A549 (cell line): Measurements from ENCODE around the gene WNT2.

ENCODE experiments used
- ESRRA ChIP-seq: fragments of 150-350 bp; IDR thresholded peaks from 2 replicates; pipeline ENCODE4 v1.6.1; 2014; ENCODE audit warnings: mild to moderate bottlenecking, low read length, borderline replicate concordance
- RARB ChIP-seq: fragments of 250-450 bp; sonication (Bioruptor Pico); IDR thresholded peaks from 2 replicates; pipeline ENCODE4 v1.8.0; 2021; ENCODE audit warnings: mild to moderate bottlenecking, moderate library complexity
- REST ChIP-seq: fragments of 200-600 bp; sonication (generic); IDR thresholded peaks from 2 replicates; pipeline ENCODE4 v1.6.1; 2016; ENCODE audit warnings: antibody characterized with exemption, mild to moderate bottlenecking, moderate library complexity
- SMC3 ChIP-seq: fragments of >200 bp; sonication (Bioruptor Twin); formaldehyde crosslinking; IDR thresholded peaks from 3 replicates; pipeline ENCODE4 v1.6.1; 2018; ENCODE audit warnings: inconsistent platforms

DNA sequence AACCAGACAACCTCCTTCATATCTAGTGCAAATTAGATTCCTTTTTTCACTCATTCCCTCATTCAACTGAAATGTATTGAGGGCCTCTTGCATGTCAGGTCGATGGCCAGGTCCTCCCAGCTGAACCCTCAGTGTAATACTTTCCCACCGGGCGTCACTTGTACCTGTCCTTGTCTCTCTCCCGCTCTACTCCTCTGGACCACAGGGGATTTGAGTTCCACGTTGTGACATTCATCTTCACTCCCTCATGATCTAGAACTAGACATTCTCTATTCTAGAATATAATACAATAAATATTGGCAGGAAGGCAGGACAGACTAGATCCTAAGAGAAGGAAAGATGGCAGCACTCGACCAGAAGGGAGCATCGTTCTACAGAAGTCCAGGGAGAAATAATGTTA is 83.9 kb downstream of the WNT2 start:
- TF ChIP-seq ESRRA (no peak), SMC3 (no peak), REST (no peak), RARB (CRISPR knock-in tag) (no peak)
